Sigmoid colon (tissue), 7 donors: ENCODE measurements around the gene FAM193A. TPM values are rescaled to one million over a fixed set of nuclear protein-coding genes. Genes with fewer than 3 reads are reported as not detected.

Experiments
- DNase-seq: peaks from one replicate; pipeline ENCODE4 v3.0.0-alpha.2; 2019
- H3K27ac ChIP-seq, 4 donors: fragments of 200-600 bp; sonication (generic); one replicate each; pipeline ENCODE4 v1.5.1; 2016 to 2019; ENCODE audit warnings: mild to moderate bottlenecking in 1 of 4
- H3K27me3 ChIP-seq, 3 donors: fragments of 200-600 bp; sonication (generic); one replicate each; pipeline ENCODE4 v1.5.1; 2019; ENCODE audit warnings: mild to moderate bottlenecking in 1 of 3
- H3K36me3 ChIP-seq, 4 donors: fragments of 200-600 bp; sonication (generic); one replicate each; pipeline ENCODE4 v1.5.1; 2016 to 2019
- H3K4me1 ChIP-seq, 4 donors: fragments of 200-600 bp; sonication (generic); one replicate each; pipeline ENCODE4 v1.5.1; 2017 to 2019
- H3K4me3 ChIP-seq, 4 donors: fragments of 200-600 bp; sonication (generic); one replicate each; pipeline ENCODE4 v1.5.1; 2017 to 2019; ENCODE audit warnings: mild to moderate bottlenecking in 2 of 4, moderate library complexity in 1 of 4
- H3K9me3 ChIP-seq, 4 donors: fragments of 200-600 bp in 3 of 4; sonication (generic) in 3 of 4; one replicate each; pipeline versions ENCODE4 v1.5.1 to v1.6.1; 2013 to 2019
- EP300 ChIP-seq, 4 donors: sonication (generic); formaldehyde crosslinking; IDR thresholded peaks; one replicate each; pipeline ENCODE4 v1.6.1; 2017; ENCODE audit warnings: antibody characterized with exemption in 4 of 4
- POLR2A ChIP-seq, 2 donors: fragments of 450-650 bp; IDR thresholded peaks; one replicate each; pipeline ENCODE4 v1.6.1; 2016; ENCODE audit warnings: antibody characterized with exemption in 2 of 2, mild to moderate bottlenecking in 2 of 2, moderate library complexity in 2 of 2
- POLR2AphosphoS5 ChIP-seq, 4 donors: sonication (generic); formaldehyde crosslinking; IDR thresholded peaks; one replicate each; pipeline ENCODE4 v1.6.1; 2017; ENCODE audit warnings: antibody characterized with exemption in 4 of 4
- WGBS, 2 donors: extraction: QIAGEN DNeasy Blood & Tissue Kit; methylation state at CpG; one replicate each; pipeline ENCODE4 v1.1.7; 2013; 5-methylcytosine and 5-hydroxymethylcytosine counted together
- intact Hi-C: fragments of 100-400 bp; cut with DNase I; formaldehyde crosslinking; loops from one replicate; pipeline ENCODE4 v1.15.1; 2023
- polyA plus RNA-seq, 3 donors: library from polyadenylated mRNA; stranded (reverse); fragments of 200-250 nt; gene quantifications; one replicate each; pipeline ENCODE4 v1.2.3, GENCODE V29; 2013
- total RNA-seq, 4 donors: library from RNA; depleted of rRNA; stranded (reverse); fragments of >200 nt; gene quantifications; one replicate each; pipeline ENCODE4 v1.1.0, GENCODE V29; 2016
- TF ChIP-seq, protein P1 (sequence below), 4 experiments: fragments of 450-650 bp in 3 of 4; fragments of 200-600 bp in 1 of 4; IDR thresholded peaks; one replicate each; pipeline ENCODE4 v1.5.1; 2016 to 2019; ENCODE audit warnings: antibody characterized with exemption in 4 of 4, mild to moderate bottlenecking in 3 of 4, moderate library complexity in 2 of 4
- donor health status: healthy with polysubstance abuse.
- donor health status: Bipolar disorder and iron deficiency.
- donor health status: healthy.

The FAM193A gene
- total and polyA plus RNA-seq, 7 donors, result 6.0 to 32.4 (median 17.4) TPM

DNA sequence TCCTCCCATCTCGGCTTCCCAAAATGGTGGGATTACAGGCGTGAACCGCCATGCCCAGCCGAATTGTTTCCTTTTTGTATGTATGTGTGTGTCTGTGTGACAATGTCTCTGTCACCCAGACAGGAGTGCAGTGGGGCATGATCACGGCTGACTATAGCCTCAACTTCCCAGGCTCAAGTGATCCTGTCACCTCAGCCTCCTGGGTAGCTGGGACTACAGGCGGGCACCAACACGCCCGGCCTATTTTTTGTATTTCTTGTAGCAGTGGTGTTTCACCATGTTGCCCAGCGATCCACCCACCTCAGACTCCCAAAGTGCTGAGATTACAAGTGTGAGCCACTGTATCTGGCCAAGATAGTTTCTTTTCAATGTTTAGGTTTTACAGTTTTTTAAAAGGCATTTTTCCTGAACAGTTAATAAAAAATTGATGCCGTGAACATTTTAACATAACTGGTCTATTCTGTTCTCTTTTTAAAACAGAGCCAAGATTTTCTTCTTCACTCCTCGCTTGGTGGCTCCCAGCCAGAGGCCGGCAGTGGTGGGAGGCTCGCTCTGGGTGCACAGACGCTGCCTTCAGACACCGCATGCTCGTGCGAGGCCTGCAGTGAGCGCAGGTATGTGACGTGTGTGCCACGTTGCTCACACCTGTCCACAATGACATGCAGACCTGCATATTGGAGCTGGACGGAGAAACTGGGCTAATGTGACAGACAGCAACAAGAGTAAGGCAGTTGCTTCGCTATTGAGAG, 88.5 kb downstream of the FAM193A start:
- Histone ChIP-seq H3K4me1 (peaks cover 0 to 28% (median 14%) of the 10 kb centered on the region in 4 donors), H3K36me3 (peaks cover 6 to 33% (median 13%) of the 10 kb centered on the region in 4 donors), H3K9me3 (no peaks in the 10 kb centered on the region), H3K27me3 (no peaks in the 10 kb centered on the region), H3K4me3 (no peak overlapping the region), H3K27ac (no peak overlapping the region)
- peak; percentile 56 for DNase-seq
- intact Hi-C loops, result no loop called here
- 88 to 94% methylated on average over 22 of the region's 22 CpGs for WGBS, 2 donors
- TF ChIP-seq, protein P1, sequence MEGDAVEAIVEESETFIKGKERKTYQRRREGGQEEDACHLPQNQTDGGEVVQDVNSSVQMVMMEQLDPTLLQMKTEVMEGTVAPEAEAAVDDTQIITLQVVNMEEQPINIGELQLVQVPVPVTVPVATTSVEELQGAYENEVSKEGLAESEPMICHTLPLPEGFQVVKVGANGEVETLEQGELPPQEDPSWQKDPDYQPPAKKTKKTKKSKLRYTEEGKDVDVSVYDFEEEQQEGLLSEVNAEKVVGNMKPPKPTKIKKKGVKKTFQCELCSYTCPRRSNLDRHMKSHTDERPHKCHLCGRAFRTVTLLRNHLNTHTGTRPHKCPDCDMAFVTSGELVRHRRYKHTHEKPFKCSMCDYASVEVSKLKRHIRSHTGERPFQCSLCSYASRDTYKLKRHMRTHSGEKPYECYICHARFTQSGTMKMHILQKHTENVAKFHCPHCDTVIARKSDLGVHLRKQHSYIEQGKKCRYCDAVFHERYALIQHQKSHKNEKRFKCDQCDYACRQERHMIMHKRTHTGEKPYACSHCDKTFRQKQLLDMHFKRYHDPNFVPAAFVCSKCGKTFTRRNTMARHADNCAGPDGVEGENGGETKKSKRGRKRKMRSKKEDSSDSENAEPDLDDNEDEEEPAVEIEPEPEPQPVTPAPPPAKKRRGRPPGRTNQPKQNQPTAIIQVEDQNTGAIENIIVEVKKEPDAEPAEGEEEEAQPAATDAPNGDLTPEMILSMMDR (IDR thresholded peaks at IDR 0.05), result no peak
- TF ChIP-seq EP300 (IDR thresholded peaks at IDR 0.05) (no peak), POLR2AphosphoS5 (IDR thresholded peaks at IDR 0.05) (no peak), POLR2A (IDR thresholded peaks at IDR 0.05) (no peak)

DNA sequence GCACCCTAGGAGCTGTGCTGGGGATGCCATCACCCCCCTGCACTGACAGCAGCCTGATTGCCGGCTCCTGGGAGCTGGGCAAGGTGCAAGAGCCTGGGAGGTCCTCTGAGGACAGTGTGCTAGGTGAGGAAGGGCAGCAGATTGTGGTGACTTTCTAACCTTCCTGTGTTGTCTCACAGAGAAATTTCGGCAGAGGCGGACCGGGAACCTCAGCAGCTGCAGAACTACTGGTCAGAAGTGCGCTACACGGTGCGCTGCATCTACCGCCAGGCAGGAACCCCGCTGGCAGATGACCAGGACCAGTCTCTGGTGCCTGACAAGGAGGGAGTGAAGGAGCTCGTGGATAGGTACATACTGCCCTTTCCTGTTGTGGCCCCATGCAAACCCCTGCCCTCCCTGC, 89.8 kb downstream of the FAM193A start:
- DNase-seq, result peak; percentile 52
- no peak for TF ChIP-seq EP300 (IDR thresholded peaks at IDR 0.05)
- TF ChIP-seq, protein P1 (IDR thresholded peaks at IDR 0.05), result no peak
- TF ChIP-seq POLR2A (IDR thresholded peaks at IDR 0.05), result no peak
- no peak for TF ChIP-seq POLR2AphosphoS5 (IDR thresholded peaks at IDR 0.05)
- no peaks in the 10 kb centered on the region for H3K9me3 ChIP-seq
- WGBS, 2 donors, result 91 to 92% methylated on average over 10 of the region's 10 CpGs
- intact Hi-C loops, result no loop called here
- H3K27me3 ChIP-seq, result no peaks in the 10 kb centered on the region
- peaks cover 11 to 46% (median 21%) of the 10 kb centered on the region in 4 donors for H3K36me3 ChIP-seq
- H3K4me1 ChIP-seq, result peaks cover 0 to 23% (median 12%) of the 10 kb centered on the region in 4 donors
- H3K27ac ChIP-seq, result no peak overlapping the region
- no peak overlapping the region for H3K4me3 ChIP-seq

DNA sequence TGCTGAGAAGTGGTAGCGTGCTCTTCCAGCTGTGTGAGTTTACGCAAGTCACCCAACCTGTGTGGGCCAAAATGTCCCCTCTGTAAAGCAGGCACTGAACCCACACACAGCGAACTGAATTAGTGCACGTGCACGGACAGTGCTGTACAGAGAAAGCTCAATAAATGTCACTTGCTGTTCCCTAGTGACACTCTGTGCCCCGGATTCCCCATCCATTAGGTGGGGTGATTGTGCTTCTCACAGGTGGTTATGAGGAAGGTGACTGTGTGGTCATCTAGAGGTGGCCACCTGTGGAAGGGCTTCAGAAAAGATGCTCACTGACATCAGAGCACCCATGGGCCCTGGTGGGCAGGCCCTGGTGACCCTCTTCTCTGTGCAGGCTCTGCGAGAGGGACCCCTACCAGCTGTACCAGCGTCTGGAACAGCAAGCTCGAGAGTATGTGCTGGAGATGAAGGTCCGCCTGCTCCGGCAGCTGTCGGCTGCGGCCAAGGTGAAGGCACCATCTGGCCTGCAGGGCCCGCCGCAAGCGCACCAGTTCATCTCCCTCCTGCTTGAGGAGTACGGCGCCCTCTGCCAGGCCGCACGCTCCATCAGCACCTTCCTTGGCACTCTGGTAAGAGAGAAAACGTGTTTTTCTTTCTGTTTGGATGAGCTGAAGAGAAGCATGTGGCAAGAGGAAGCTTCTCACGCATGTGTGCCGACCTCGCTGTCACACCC, 94.3 kb downstream of the FAM193A start:
- Histone ChIP-seq H3K4me3 (no peak overlapping the region), H3K9me3 (no peaks in the 10 kb centered on the region), H3K4me1 (peaks cover 0 to 4% (median 0%) of the 10 kb centered on the region in 4 donors), H3K27ac (no peak overlapping the region), H3K36me3 (peaks cover 19 to 84% (median 33%) of the 10 kb centered on the region in 4 donors), H3K27me3 (no peaks in the 10 kb centered on the region)
- DNase-seq, result peak; percentile 56
- intact Hi-C loops, result no loop called here
- TF ChIP-seq EP300 (IDR thresholded peaks at IDR 0.05) (no peak), POLR2AphosphoS5 (IDR thresholded peaks at IDR 0.05) (no peak), POLR2A (IDR thresholded peaks at IDR 0.05) (no peak)
- TF ChIP-seq, protein P1 (IDR thresholded peaks at IDR 0.05), result no peak
- 93 to 94% methylated on average over 24 of the region's 24 CpGs for WGBS, 2 donors

DNA sequence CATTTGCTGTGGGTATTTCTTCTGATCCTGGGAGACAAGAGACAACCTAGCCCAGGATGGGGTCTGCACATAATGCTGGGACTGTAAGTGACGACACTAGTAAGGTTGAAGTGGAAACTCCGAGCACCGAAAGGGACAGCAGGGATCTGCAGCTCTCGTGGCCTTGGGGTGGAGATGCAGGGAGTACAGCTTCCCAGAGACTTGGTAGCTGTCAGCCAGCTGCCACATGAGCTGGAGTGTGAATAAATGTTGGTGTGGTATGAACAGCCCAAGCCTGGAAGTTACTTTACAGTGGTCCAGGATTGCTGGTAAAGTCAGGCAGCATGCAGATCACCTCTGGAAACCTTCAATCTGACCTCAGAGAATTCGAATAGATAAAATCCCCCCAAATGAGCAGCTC, 97.6 kb downstream of the FAM193A start:
- intact Hi-C loops, result no loop called here
- Histone ChIP-seq H3K27ac (no peak overlapping the region), H3K27me3 (no peaks in the 10 kb centered on the region), H3K4me1 (no peaks in the 10 kb centered on the region), H3K36me3 (peaks cover 13 to 88% (median 23%) of the 10 kb centered on the region in 4 donors), H3K9me3 (no peaks in the 10 kb centered on the region), H3K4me3 (no peak overlapping the region)
- TF ChIP-seq POLR2A (IDR thresholded peaks at IDR 0.05) (no peak), EP300 (IDR thresholded peaks at IDR 0.05) (no peak), POLR2AphosphoS5 (IDR thresholded peaks at IDR 0.05) (no peak)
- TF ChIP-seq, protein P1 (IDR thresholded peaks at IDR 0.05), result no peak
- WGBS, 2 donors, result 90 to 91% methylated on average over 5 of the region's 5 CpGs
- DNase-seq, result peak; percentile 20
